NCI-H1417 treated with DMSO at 0.1 percent for 48 hours (cell line): ENCODE data around the gene PROSER2.

Experiments
- DNase-seq: peaks from one replicate; lab custom pipeline; 2025; lab: John Stamatoyannopoulos, UW

The PROSER2 gene

GRCh38 chr10:11908536-11908935, 85.4 kb downstream of the PROSER2 start:
- DNase-seq, result no peak

- DNase-seq, result no peak
These were observed 85.8 kb downstream of the PROSER2 start for GRCh38 chr10:11908991-11909390.

- no peak for DNase-seq
These were observed 86.5 kb downstream of the PROSER2 start for GRCh38 chr10:11909618-11910017.

GRCh38 chr10:11910102-11910501, 86.9 kb downstream of the PROSER2 start:
- no peak for DNase-seq

GRCh38 chr10:11913079-11913641, 90.0 kb downstream of the PROSER2 start:
- DNase-seq, result no peak

GRCh38 chr10:11918384-11918783, 95.2 kb downstream of the PROSER2 start:
- no peak for DNase-seq

- DNase-seq, result no peak
These were observed 96.1 kb downstream of the PROSER2 start for GRCh38 chr10:11919271-11919670.
